GM12878 (cell line): Measurements from ENCODE around the gene CCDC112. TPM values are rescaled to one million over a fixed set of nuclear protein-coding genes. Genes with fewer than 3 reads are reported as not detected.

Experiments
- ATAC-seq: fragments of 200-7000 bp; cut with Tn5 transposase; 3 replicates; pipeline ENCODE4 v1.9.1; 2020; ENCODE audit warnings: mild to moderate bottlenecking, moderate library complexity
- BruUV-seq: library from RNA; stranded (reverse); fragments of 400-500 nt; replicated peaks from 2 replicates; lab custom pipeline; 2021; lab: Mats Ljungman, UMichigan
- CTCF ChIA-PET: fragments of 300-600 bp; sonication (Branson Sonifier 250); formaldehyde crosslinking; extraction: SDS; loops from one replicate; lab custom pipeline; 2021; ENCODE audit warnings: inconsistent platforms; lab: Yijun Ruan, JAX
- POLR2A ChIA-PET: fragments of 350-600 bp; formaldehyde crosslinking; extraction: SDS; loops from one replicate; lab custom pipeline; 2021; ENCODE audit warnings: inconsistent platforms; lab: Charles Lee
- RAD21 ChIA-PET: fragments of 300-600 bp; sonication (Branson Sonifier 250); formaldehyde crosslinking; loops from one replicate; lab custom pipeline; 2023; ENCODE audit warnings: antibody characterized with exemption; ENCODE audit not compliant: unreplicated experiment; lab: Charles Lee
- SMC1A ChIA-PET: fragments of 300-600 bp; sonication (Branson Sonifier 250); formaldehyde crosslinking; loops from one replicate; lab custom pipeline; 2023; ENCODE audit not compliant: unreplicated experiment, uncharacterized antibody; lab: Charles Lee
- DNase-seq: peaks from one replicate; pipeline ENCODE4 v3.0.0-alpha.2; 2011; ENCODE audit warnings: low read depth, low spot score
- FAIRE-seq: peaks from 3 replicates; lab custom pipeline; 2011; peaks lifted over from hg19 to GRCh38; lab: Jason Lieb, UNC
- H2AFZ ChIP-seq: 2 replicates; pipeline ENCODE4 v1.6.0; 2011; ENCODE audit warnings: low read depth, low read length, control low read depth; ENCODE audit not compliant: control insufficient read depth
- H3K27ac ChIP-seq: 2 replicates; pipeline ENCODE4 v1.5.1; 2011; ENCODE audit warnings: control low read depth; ENCODE audit not compliant: control insufficient read depth, insufficient read depth
- H3K27me3 ChIP-seq, 2 experiments: replicated peaks in 1 of 2; 2 replicates each; pipeline versions ENCODE4 v1.6.0 to v1.6.1; 2011; ENCODE audit warnings: low read length in 1 of 2; ENCODE audit not compliant: control insufficient read depth in 2 of 2, insufficient read depth in 2 of 2
- H3K36me3 ChIP-seq, 2 experiments: 2 replicates each; pipeline ENCODE4 v1.5.1; 2011; ENCODE audit warnings: low read length in 1 of 2; ENCODE audit not compliant: control insufficient read depth in 2 of 2, insufficient read depth in 2 of 2
- H3K4me1 ChIP-seq: 2 replicates; pipeline ENCODE4 v1.6.1; 2011; ENCODE audit warnings: mild to moderate bottlenecking, low read length, moderate library complexity, mixed read lengths; ENCODE audit not compliant: control insufficient read depth, insufficient read depth
- H3K4me2 ChIP-seq: 2 replicates; pipeline ENCODE4 v1.6.0; 2011; ENCODE audit warnings: control low read depth; ENCODE audit not compliant: control insufficient read depth, insufficient read depth
- H3K4me3 ChIP-seq: fragments of 200-600 bp; sonication (generic); 2 replicates; pipeline ENCODE4 v1.5.1; 2016
- H3K79me2 ChIP-seq: 2 replicates; pipeline ENCODE4 v1.6.0; 2011; ENCODE audit warnings: low read length; ENCODE audit not compliant: control insufficient read depth, insufficient read depth
- H3K9ac ChIP-seq: 2 replicates; pipeline ENCODE4 v1.8.0; 2011; ENCODE audit warnings: low read length, control low read depth, mixed read lengths; ENCODE audit not compliant: control insufficient read depth, insufficient read depth
- H3K9me3 ChIP-seq: replicated peaks from 3 replicates; pipeline ENCODE4 v1.5.1; 2011; ENCODE audit warnings: mild to moderate bottlenecking, low read length; ENCODE audit not compliant: control insufficient read depth, insufficient read depth
- H4K20me1 ChIP-seq: 2 replicates; pipeline ENCODE4 v1.6.0; 2011; ENCODE audit not compliant: control insufficient read depth, insufficient read depth
- MYB ChIP-seq: fragments of 150-350 bp; IDR thresholded peaks from 2 replicates; pipeline ENCODE4 v1.6.1; 2014; ENCODE audit warnings: mild to moderate bottlenecking, low read depth, low read length, borderline replicate concordance
- NFXL1 ChIP-seq: fragments of 450-650 bp; IDR thresholded peaks from 2 replicates; pipeline ENCODE4 v1.6.1; 2017; ENCODE audit warnings: antibody characterized with exemption, mild to moderate bottlenecking, borderline replicate concordance
- NKRF ChIP-seq: fragments of 450-650 bp; conservative IDR thresholded peaks from 2 replicates; pipeline ENCODE4 v1.6.1; 2017; ENCODE audit warnings: mild to moderate bottlenecking, moderate library complexity
- SREBF1 ChIP-seq: IDR thresholded peaks from 2 replicates; pipeline ENCODE4 v1.6.1; 2012; ENCODE audit warnings: mild to moderate bottlenecking, low read length
- SRF ChIP-seq, 2 experiments: IDR thresholded peaks; 2 replicates each; pipeline ENCODE4 v1.6.1; 2011; ENCODE audit warnings: low read depth in 2 of 2, low read length in 2 of 2, mild to moderate bottlenecking in 1 of 2, moderate library complexity in 1 of 2
- ZNF274 ChIP-seq: IDR thresholded peaks from one replicate; pipeline ENCODE4 v1.8.0; 2011; ENCODE audit not compliant: insufficient read length, insufficient read depth
- ZNF687 ChIP-seq: fragments of 450-650 bp; IDR thresholded peaks from 2 replicates; pipeline ENCODE4 v1.6.1; 2017; ENCODE audit warnings: mild to moderate bottlenecking, moderate library complexity
- WGBS: methylation state at CpG from one replicate; pipeline ENCODE4 v1.1.6; 2016; ENCODE audit warnings: low lambda C conversion rate; ENCODE audit not compliant: insufficient replicate concordance, insufficient coverage; ENCODE audit errors: missing lambda C conversion rate; 5-methylcytosine and 5-hydroxymethylcytosine counted together
- in situ Hi-C: fragments of 300-500 bp; cut with MboI; formaldehyde crosslinking; loops from 9 replicates; pipeline ENCODE4 v1.14.3; 2018; ENCODE audit warnings: mixed read lengths
- intact Hi-C: fragments of 100-400 bp; cut with micrococcal nuclease; formaldehyde crosslinking; loops from one replicate; pipeline ENCODE4 v1.14.2; 2022; ENCODE audit not compliant: unreplicated experiment
- polyA plus RNA-seq, 11 experiments: library from polyadenylated mRNA; depleted of rRNA in 4 of 11; unstranded in 6 of 11; stranded (reverse) in 5 of 11; fragments of >200 nt; fragmentation: Nextera tagmentation in 4 of 11; fragmentation: Illumina TruSeq in 1 of 11; extraction: Ambion mirVana in 4 of 11; extraction: Trizol in 1 of 11; gene quantifications; 1 replicate in 1 of 11; 2 replicates in 10 of 11; pipeline versions ENCODE4 v1.2.1 to v1.2.3, GENCODE V29; 2011 to 2016; ENCODE audit warnings: inconsistent platforms in 2 of 11, missing spikeins in 2 of 11, low read depth in 1 of 11
- total RNA-seq, 4 experiments: library from RNA; depleted of rRNA in 3 of 4; stranded (reverse); fragments of >200 nt in 3 of 4; fragmentation: Illumina TruSeq in 1 of 4; extraction: Trizol in 1 of 4; gene quantifications; 2 replicates each; pipeline versions ENCODE4 v1.2.1 to v1.2.3, GENCODE V29; 2013 to 2021
- TF ChIP-seq, protein P1 (sequence below): fragments of 450-650 bp; formaldehyde crosslinking; IDR thresholded peaks from 2 replicates; pipeline ENCODE4 v1.4.0; 2020; ENCODE audit warnings: mild to moderate bottlenecking, moderate library complexity

CCDC112 gene
- total and polyA plus RNA-seq, 10 of the 15 experiments (the other 5 are each of a cell fraction or from before 2014, with no cell fraction given), result 0.12 to 2.0 (median 0.58) TPM

GRCh38 chr5:115319007-115319406 is 22.6 kb upstream of the CCDC112 start:
- 0% methylated on average over 1 of the region's 1 CpG for WGBS
- intact Hi-C loops (no loop called here), in situ Hi-C loops (loop anchor here (10.0 kb wide), 1 partner anchor 746 kb away; no protein-coding TSS in a partner anchor)
- ChIA-PET SMC1A (interaction anchor here (0.7 to 3.5 kb wide), 6 partner anchors 9 to 255 kb away, joined by 3 to 18 read pairs (median 4); no protein-coding TSS in a partner anchor), RAD21 (interaction anchor here (1.0 to 1.3 kb wide), 2 partner anchors 9 to 12 kb away, joined by 3 to 5 read pairs; no protein-coding TSS in a partner anchor), CTCF (interaction anchor here (0.7 to 7.3 kb wide), 5 partner anchors 11 to 789 kb away, joined by 3 to 45 read pairs (median 4); no protein-coding TSS in a partner anchor), POLR2A (interaction anchor here (0.6 kb wide), 1 partner anchor 267 kb away, joined by 3 read pairs; no protein-coding TSS in a partner anchor)
- no peaks in the 10 kb centered on the region for H3K79me2 ChIP-seq
- DNase-seq (no peak), ATAC-seq (no peak), FAIRE-seq (no peak)
- H3K36me3 ChIP-seq, result no peaks in the 10 kb centered on the region
- no peaks in the 10 kb centered on the region for H3K4me1 ChIP-seq
- no peak overlapping the region for H3K9ac ChIP-seq
- TF ChIP-seq NKRF (no peak), SRF (IDR thresholded peaks at IDR 0.05; ENCODE audit: low read depth in 2 of 2, low read length in 2 of 2) (no peak), ZNF274 (no peak), SREBF1 (no peak), ZNF687 (no peak), MYB (no peak), NFXL1 (no peak)
- TF ChIP-seq, protein P1, sequence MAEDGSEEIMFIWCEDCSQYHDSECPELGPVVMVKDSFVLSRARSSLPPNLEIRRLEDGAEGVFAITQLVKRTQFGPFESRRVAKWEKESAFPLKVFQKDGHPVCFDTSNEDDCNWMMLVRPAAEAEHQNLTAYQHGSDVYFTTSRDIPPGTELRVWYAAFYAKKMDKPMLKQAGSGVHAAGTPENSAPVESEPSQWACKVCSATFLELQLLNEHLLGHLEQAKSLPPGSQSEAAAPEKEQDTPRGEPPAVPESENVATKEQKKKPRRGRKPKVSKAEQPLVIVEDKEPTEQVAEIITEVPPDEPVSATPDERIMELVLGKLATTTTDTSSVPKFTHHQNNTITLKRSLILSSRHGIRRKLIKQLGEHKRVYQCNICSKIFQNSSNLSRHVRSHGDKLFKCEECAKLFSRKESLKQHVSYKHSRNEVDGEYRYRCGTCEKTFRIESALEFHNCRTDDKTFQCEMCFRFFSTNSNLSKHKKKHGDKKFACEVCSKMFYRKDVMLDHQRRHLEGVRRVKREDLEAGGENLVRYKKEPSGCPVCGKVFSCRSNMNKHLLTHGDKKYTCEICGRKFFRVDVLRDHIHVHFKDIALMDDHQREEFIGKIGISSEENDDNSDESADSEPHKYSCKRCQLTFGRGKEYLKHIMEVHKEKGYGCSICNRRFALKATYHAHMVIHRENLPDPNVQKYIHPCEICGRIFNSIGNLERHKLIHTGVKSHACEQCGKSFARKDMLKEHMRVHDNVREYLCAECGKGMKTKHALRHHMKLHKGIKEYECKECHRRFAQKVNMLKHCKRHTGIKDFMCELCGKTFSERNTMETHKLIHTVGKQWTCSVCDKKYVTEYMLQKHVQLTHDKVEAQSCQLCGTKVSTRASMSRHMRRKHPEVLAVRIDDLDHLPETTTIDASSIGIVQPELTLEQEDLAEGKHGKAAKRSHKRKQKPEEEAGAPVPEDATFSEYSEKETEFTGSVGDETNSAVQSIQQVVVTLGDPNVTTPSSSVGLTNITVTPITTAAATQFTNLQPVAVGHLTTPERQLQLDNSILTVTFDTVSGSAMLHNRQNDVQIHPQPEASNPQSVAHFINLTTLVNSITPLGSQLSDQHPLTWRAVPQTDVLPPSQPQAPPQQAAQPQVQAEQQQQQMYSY (CRISPR knock-in tag), result no peak
- no peak overlapping the region for H3K27ac ChIP-seq
- H3K9me3 ChIP-seq, result no peaks in the 10 kb centered on the region
- no TSS peak for BruUV-seq
- no peak overlapping the region for H3K4me3 ChIP-seq
- no peak overlapping the region for H3K4me2 ChIP-seq
- no peaks in the 10 kb centered on the region for H3K27me3 ChIP-seq
- no peak overlapping the region for H2AFZ ChIP-seq
- H4K20me1 ChIP-seq, result no peaks in the 10 kb centered on the region
